Stomach smooth muscle (tissue), 2 donors: Measurements from ENCODE around the gene PKN1.
"Not testable (repeated sequence)": the region's sequence is repeated elsewhere in the genome, so short reads cannot be mapped to it uniquely, and the experiment has no call there.

Experiments used
- H3K27ac ChIP-seq: one replicate; pipeline ENCODE4 v1.7.0; 2013; ENCODE audit warnings: mild to moderate bottlenecking, low read length, inconsistent platforms
- H3K27me3 ChIP-seq, 2 donors: one replicate each; pipeline ENCODE4 v1.7.0; 2013; ENCODE audit warnings: low read length in 2 of 2; ENCODE audit not compliant: insufficient read depth in 2 of 2, control insufficient read depth in 1 of 2
- H3K36me3 ChIP-seq, 2 donors: one replicate each; pipeline ENCODE4 v1.7.0; 2013; ENCODE audit warnings: low read length in 2 of 2; ENCODE audit not compliant: control insufficient read depth in 2 of 2, insufficient read depth in 2 of 2
- H3K4me1 ChIP-seq: one replicate; pipeline ENCODE4 v1.7.0; 2013; ENCODE audit warnings: low read length; ENCODE audit not compliant: control insufficient read depth, insufficient read depth
- H3K4me3 ChIP-seq, 2 donors: one replicate each; pipeline ENCODE4 v1.7.0; 2013; ENCODE audit warnings: low read length in 2 of 2
- H3K9ac ChIP-seq, 2 donors: one replicate each; pipeline ENCODE4 v1.7.0; 2013; ENCODE audit warnings: low read length in 2 of 2, mild to moderate bottlenecking in 1 of 2
- H3K9me3 ChIP-seq, 2 donors: one replicate each; pipeline ENCODE4 v1.7.0; 2013; ENCODE audit warnings: low read length in 2 of 2; ENCODE audit not compliant: control insufficient read depth in 2 of 2
- donor health status: healthy.
- donor health status: Pancreatic carcinoma.

PKN1 gene

DNA sequence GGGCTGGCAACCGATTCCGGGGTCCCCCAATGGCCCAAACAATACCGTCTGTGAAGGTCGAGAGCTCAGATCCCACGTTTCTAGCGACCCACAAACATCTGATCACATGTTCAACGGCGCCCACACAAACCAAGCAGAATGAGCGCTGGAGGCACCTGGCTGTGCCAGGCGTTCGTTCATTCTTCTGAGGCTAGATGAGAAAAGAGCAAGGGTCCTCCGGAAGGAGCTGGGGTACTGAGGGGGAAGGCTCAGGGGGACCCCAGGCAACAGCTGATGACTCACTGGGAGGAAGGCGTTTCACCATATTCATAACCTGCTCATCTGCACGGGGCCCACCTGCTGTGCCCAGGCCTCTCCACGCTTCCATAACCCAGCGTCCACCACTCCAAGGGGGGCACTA lies 35.9 kb upstream of the PKN1 start:
- not testable (repeated sequence) for H3K9me3 ChIP-seq, H3K4me3 ChIP-seq, H3K4me1 ChIP-seq, H3K9ac ChIP-seq, H3K27ac ChIP-seq, H3K27me3 ChIP-seq
- peaks cover 9 to 38% of the 10 kb centered on the region in 2 donors for H3K36me3 ChIP-seq

- no peak overlapping the region for H3K9ac ChIP-seq
- H3K27me3 ChIP-seq, result no peaks in the 10 kb centered on the region
- no peak overlapping the region for H3K4me3 ChIP-seq
- H3K4me1 ChIP-seq, result no peaks in the 10 kb centered on the region
- no peaks in the 10 kb centered on the region for H3K9me3 ChIP-seq
- H3K27ac ChIP-seq, result no peak overlapping the region
- H3K36me3 ChIP-seq, result peaks cover 12 to 32% of the 10 kb centered on the region in 2 donors
Observed at GRCh38 chr19:14400951-14401431, 32.1 kb upstream of the PKN1 start.

DNA sequence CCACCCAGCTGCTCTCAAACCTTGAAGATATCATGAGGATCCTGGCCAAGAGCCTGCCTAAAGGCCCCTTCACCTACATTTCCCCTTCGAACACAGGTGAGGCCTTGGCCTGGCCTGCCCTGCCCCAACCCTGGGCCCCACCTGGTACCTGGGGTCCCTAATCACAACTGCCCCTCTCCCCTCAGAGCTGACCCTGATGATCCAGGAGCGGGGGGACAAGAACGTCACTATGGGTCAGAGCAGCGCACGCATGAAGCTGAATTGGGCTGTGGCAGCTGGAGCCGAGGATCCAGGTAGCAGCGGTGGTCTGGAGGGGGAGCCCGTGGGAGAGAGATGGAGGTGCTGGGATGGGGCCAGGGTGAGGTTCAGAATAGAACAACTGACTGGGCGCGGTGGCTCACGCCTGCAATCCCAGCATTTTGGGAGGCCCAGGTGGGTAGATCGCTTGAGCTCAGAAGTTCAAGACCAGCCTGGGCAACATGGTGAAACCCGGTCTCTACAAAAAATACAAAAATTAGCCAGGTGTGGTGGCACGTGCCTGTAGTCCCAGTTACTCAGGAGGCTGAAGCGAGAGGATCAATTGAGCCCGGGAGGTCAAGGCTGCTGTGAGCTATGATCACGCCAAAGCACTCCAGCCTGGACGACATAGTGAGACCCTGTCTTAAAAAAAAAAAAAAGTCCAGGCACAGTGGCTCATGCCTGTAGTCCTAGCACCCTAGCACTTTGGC lies 31.5 kb upstream of the PKN1 start:
- Histone ChIP-seq H3K9ac (no peak overlapping the region), H3K4me3 (no peak overlapping the region), H3K27me3 (no peaks in the 10 kb centered on the region), H3K36me3 (peaks cover 14 to 27% of the 10 kb centered on the region in 2 donors), H3K27ac (no peak overlapping the region), H3K4me1 (peaks cover 4% of the 10 kb centered on the region), H3K9me3 (no peaks in the 10 kb centered on the region)

DNA sequence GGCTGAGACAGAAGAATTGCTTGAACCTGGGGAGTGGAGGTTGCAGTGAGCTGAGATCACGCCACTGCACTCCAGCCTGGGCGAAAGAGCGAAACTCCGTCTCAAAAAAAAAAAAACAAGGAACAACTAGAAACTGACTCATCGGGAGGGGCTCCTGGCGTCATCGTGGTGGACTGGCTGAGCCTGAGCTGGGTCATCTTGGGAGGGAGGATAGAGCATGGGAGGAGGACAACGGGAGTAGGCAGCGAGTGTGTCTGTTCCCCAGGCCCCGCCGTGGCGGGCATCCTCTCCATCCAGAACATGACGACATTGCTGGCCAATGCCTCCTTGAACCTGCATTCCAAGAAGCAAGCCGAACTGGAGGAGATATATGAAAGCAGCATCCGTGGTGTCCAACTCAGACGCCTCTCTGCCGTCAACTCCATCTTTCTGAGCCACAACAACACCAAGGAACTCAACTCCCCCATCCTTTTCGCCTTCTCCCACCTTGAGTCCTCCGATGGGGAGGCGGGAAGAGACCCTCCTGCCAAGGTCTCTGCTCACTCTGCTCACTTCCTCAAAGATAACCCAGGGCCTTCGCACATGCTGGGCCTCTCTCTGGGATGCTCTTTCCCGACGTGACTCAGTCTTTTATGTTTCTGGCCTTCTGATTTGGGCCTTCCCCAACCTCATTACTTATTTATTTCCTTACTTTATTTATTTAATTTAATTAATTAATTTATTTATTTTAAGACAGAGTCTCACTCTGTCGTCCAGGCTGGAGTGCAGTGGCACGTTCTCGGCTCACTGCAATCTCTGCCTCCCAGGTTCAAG lies 30.6 kb upstream of the PKN1 start:
- Histone ChIP-seq H3K4me3 (no peak overlapping the region), H3K27me3 (no peaks in the 10 kb centered on the region), H3K27ac (no peak overlapping the region), H3K4me1 (peaks cover 7% of the 10 kb centered on the region), H3K9me3 (no peaks in the 10 kb centered on the region), H3K9ac (no peak overlapping the region), H3K36me3 (peaks cover 20 to 27% of the 10 kb centered on the region in 2 donors)

DNA sequence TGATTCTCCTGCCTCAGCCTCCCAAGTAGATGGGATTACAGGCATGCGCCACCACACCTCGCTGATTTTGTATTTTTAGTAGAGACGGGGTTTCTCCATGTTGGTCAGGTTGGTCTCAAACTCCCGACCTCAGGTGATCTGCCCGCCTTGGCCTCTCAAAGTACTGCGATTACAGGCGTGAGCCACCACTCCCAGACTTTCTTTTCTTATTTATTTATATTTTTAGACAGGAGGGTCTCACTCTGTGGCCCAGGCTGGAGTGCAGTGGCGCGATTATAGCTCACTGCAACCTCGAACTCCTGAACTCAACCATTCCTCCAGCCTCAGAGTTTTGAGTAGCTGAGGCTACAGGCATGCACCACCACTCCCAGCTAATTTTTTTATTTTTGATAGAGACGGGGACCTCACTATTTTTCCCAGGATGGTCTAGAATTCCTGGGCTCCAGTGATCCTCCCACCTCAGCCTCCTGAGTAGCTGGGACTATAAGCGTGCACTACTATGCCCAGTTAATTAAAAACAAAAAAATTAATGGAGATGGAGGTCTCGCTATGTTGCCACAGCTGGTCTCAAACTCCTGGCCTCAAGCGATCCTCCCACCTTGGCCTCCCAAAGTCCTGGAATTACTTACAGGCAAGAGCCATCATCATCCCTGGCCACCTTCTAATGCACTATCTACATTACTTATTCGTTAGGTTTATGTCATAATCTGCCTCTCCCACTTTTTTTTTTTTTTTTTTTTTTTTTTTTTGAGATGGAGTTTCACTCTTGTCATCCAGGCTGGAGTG lies 29.8 kb upstream of the PKN1 start:
- H3K4me3 ChIP-seq, H3K4me1 ChIP-seq, H3K9me3 ChIP-seq, H3K27ac ChIP-seq, H3K9ac ChIP-seq, H3K27me3 ChIP-seq: not testable (repeated sequence)
- H3K36me3 ChIP-seq, result peaks cover 24 to 32% of the 10 kb centered on the region in 2 donors

DNA sequence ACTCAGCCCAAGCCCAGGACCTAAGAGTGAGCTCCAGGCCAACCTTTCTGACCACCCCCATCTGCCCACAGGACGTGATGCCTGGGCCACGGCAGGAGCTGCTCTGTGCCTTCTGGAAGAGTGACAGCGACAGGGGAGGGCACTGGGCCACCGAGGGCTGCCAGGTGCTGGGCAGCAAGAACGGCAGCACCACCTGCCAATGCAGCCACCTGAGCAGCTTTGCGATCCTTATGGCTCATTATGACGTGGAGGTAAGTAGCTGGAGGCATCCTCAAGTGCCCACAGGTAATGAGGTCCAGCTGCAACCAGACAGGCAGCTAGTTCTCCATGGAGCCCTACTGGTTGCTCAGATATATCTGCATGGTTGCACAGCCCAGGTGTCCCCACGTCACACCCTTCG lies 28.8 kb upstream of the PKN1 start:
- Histone ChIP-seq H3K9ac (no peak overlapping the region), H3K36me3 (peaks cover 32 to 39% of the 10 kb centered on the region in 2 donors), H3K4me1 (peaks cover 7% of the 10 kb centered on the region), H3K4me3 (no peak overlapping the region), H3K9me3 (no peaks in the 10 kb centered on the region), H3K27me3 (no peaks in the 10 kb centered on the region), H3K27ac (no peak overlapping the region)

DNA sequence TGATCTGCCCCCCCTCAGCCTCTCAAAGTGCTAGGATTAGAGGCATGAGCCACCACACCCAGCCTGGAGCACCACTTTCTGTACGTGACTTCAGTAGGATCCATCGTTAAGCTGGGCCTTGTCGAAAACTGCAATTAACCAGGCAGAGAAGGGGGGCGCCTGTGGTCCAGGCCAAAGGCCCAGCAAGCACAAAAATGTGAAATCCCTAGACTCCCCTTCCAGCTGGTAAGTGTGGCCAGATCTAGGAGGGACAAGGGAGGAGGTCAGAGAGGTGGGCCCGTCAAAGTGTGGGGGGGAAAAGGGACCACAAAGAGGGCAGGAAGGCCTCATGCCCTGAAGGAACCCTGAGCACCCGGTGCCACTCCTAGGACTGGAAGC lies 27.7 kb upstream of the PKN1 start:
- Histone ChIP-seq H3K27me3 (no peaks in the 10 kb centered on the region), H3K9me3 (no peaks in the 10 kb centered on the region), H3K36me3 (peaks cover 42 to 48% of the 10 kb centered on the region in 2 donors), H3K9ac (no peak overlapping the region), H3K4me3 (peak overlapping the region in 1 of 2 donors; percentile 22), H3K27ac (peak overlapping the region; percentile 46), H3K4me1 (peaks cover 7% of the 10 kb centered on the region)

DNA sequence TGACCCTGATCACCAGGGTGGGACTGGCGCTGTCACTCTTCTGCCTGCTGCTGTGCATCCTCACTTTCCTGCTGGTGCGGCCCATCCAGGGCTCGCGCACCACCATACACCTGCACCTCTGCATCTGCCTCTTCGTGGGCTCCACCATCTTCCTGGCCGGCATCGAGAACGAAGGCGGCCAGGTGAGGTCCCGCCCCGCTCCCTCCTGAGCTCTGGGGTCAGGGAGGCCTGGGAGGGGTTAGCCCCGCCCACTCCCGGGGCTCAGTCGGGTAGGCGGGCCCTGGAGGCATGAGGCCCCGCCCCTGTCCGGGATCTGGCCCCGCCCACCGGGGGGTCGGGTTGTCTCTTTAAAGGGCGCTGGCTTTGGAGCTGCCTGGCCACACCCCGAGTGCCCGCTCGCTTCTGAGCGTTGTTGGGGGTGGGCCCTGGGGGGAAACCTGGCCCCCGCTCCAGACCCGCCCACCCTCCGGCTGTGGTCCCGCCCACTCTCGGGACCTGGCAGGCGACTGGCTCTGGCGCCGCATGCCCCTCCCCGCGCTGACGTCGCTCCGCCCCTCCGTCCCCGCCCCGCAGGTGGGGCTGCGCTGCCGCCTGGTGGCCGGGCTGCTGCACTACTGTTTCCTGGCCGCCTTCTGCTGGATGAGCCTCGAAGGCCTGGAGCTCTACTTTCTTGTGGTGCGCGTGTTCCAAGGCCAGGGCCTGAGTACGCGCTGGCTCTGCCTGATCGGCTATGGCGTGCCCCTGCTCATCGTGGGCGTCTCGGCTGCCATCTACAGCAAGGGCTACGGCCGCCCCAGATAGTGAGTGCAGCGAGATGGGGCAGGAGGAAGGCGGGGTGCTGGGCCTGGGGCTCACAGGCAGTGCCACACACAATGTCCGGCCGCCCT lies 27.1 kb upstream of the PKN1 start:
- H3K9ac ChIP-seq, result peak overlapping the region; percentile 47 to 63
- H3K27ac ChIP-seq, result peak overlapping the region; percentile 55
- H3K9me3 ChIP-seq, result no peaks in the 10 kb centered on the region
- peak overlapping the region; percentile 22 to 25 for H3K4me3 ChIP-seq
- peaks cover 7% of the 10 kb centered on the region for H3K4me1 ChIP-seq
- H3K27me3 ChIP-seq, result no peaks in the 10 kb centered on the region
- H3K36me3 ChIP-seq, result peaks cover 48 to 50% of the 10 kb centered on the region in 2 donors

DNA sequence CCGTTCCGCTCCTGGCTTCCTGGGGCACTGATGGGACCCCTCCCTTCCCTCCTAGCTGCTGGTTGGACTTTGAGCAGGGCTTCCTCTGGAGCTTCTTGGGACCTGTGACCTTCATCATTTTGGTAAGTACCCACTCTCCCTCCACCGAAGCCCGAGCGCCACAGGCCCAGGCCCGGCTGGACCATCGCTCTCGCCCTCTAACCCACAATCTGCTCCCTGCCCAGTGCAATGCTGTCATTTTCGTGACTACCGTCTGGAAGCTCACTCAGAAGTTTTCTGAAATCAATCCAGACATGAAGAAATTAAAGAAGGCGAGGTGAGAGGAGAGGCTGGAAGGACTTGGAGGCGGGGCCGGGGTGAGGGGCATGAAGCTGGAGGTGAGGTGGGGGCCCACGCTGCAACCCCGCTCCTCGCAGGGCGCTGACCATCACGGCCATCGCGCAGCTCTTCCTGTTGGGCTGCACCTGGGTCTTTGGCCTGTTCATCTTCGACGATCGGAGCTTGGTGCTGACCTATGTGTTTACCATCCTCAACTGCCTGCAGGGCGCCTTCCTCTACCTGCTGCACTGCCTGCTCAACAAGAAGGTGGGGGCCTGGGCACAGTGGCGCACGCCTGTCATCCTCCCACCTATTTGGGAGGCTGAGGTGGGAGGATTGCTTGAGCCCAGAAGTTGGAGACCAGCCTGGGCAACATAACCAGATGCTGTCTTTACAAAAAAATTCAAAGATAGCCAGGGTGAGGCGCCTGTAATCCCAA lies 26.3 kb upstream of the PKN1 start:
- peak overlapping the region; percentile 47 to 63 for H3K9ac ChIP-seq
- peak overlapping the region; percentile 55 for H3K27ac ChIP-seq
- H3K9me3 ChIP-seq, result no peaks in the 10 kb centered on the region
- H3K4me3 ChIP-seq, result no peak overlapping the region
- peaks cover 7% of the 10 kb centered on the region for H3K4me1 ChIP-seq
- no peaks in the 10 kb centered on the region for H3K27me3 ChIP-seq
- H3K36me3 ChIP-seq, result peaks cover 50 to 52% of the 10 kb centered on the region in 2 donors
